ENCODE measurements around the gene WAC. TPM values are rescaled to one million over a fixed set of nuclear protein-coding genes. Genes with fewer than 3 reads are reported as not detected.
A peak's percentile ranks its signal among the peaks of the same experiment; 100 is the strongest.
"Not testable (repeated sequence)": the region's sequence is repeated elsewhere in the genome, so short reads cannot be mapped to it uniquely, and the experiment has no call there.

Gene WAC
- total and polyA plus RNA-seq, 4 donors: 27.0 to 227 (median 60.2) TPM

DNA sequence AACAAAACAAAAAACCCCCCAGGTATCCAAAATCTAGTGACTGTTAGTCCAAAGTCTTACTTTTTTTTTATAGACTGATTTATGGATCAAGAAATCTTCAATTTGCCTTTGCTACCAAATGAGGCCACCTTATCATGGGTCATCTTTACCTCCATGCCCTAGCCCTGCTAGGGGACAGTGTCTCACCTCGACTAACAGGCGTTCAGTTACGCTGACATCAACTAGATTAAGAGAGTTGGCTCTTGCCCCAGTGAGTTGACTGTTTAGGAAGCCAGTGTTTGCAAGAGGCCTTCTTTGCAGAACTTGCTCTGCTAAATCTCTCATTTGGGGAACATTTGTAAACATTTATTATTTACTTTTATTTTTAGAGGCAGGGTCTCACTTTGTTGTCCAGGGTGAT is 36.9 kb upstream of the WAC start:
- H3K9me3 ChIP-seq (ENCODE audit: control insufficient read depth in 4 of 4, insufficient read depth in 3 of 4, low read length in 3 of 4): no peaks in the 10 kb centered on the region
- H3K27me3 ChIP-seq (ENCODE audit: control insufficient read depth in 3 of 3, insufficient read depth in 3 of 3, low read length in 2 of 3): no peaks in the 10 kb centered on the region
- TF ChIP-seq, protein P1, sequence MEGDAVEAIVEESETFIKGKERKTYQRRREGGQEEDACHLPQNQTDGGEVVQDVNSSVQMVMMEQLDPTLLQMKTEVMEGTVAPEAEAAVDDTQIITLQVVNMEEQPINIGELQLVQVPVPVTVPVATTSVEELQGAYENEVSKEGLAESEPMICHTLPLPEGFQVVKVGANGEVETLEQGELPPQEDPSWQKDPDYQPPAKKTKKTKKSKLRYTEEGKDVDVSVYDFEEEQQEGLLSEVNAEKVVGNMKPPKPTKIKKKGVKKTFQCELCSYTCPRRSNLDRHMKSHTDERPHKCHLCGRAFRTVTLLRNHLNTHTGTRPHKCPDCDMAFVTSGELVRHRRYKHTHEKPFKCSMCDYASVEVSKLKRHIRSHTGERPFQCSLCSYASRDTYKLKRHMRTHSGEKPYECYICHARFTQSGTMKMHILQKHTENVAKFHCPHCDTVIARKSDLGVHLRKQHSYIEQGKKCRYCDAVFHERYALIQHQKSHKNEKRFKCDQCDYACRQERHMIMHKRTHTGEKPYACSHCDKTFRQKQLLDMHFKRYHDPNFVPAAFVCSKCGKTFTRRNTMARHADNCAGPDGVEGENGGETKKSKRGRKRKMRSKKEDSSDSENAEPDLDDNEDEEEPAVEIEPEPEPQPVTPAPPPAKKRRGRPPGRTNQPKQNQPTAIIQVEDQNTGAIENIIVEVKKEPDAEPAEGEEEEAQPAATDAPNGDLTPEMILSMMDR (IDR thresholded peaks at IDR 0.05; ENCODE audit: control extremely low read depth, extremely low read depth): no peak
- ATAC-seq (ENCODE audit: insufficient read depth, low FRiP score): no peak
- WGBS, 2 donors: 51 to 75% methylated on average over 3 of the region's 3 CpGs
- H3K9ac ChIP-seq (ENCODE audit: insufficient read depth in 1 of 2, low read length in 2 of 2): no peak overlapping the region
- H3K4me3 ChIP-seq: no peak overlapping the region
- H3K27ac ChIP-seq (ENCODE audit: low read depth in 1 of 2, low read length in 1 of 2): no peak overlapping the region
- peaks cover 0 to 8% (median 0%) of the 10 kb centered on the region in 5 donors for H3K4me1 ChIP-seq (ENCODE audit: control insufficient read depth in 5 of 5, insufficient read depth in 5 of 5, low read length in 5 of 5)
- no peaks in the 10 kb centered on the region for H3K36me3 ChIP-seq (ENCODE audit: control insufficient read depth in 4 of 4, insufficient read depth in 4 of 4, low read length in 4 of 4)
- DNase-seq: no peak

DNA sequence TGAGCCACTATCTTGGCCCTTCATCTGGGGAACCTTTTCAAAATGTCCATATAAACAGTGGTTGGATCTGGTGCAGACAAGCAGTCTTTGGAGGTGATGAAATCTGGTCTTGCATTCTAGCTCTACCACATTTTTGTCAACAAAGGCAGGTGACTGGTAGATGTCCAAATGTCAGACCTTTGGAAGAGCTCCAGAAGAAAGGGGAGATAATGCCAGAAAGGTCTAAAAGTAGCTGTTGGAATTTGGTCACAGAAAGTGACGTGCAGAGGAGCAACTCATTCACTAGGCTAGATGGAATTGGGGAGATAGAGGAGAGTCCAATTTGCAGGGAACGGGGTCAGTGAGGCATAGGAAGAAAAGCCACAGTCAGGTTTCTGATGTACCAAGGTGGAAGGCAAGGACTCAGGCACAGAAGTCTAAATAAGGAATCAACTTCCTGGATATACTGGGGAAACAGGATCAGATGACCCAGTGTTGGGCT is 36.4 kb upstream of the WAC start:
- ATAC-seq (ENCODE audit: insufficient read depth, low FRiP score): no peak
- no peak overlapping the region for H3K4me3 ChIP-seq
- WGBS, 2 donors: 69 to 71% methylated on average over 2 of the region's 2 CpGs
- no peaks in the 10 kb centered on the region for H3K9me3 ChIP-seq (ENCODE audit: control insufficient read depth in 4 of 4, insufficient read depth in 3 of 4, low read length in 3 of 4)
- H3K9ac ChIP-seq (ENCODE audit: insufficient read depth in 1 of 2, low read length in 2 of 2): no peak overlapping the region
- H3K36me3 ChIP-seq (ENCODE audit: control insufficient read depth in 4 of 4, insufficient read depth in 4 of 4, low read length in 4 of 4): no peaks in the 10 kb centered on the region
- TF ChIP-seq, protein P1 (IDR thresholded peaks at IDR 0.05; ENCODE audit: control extremely low read depth, extremely low read depth): no peak
- H3K27ac ChIP-seq (ENCODE audit: low read depth in 1 of 2, low read length in 1 of 2): no peak overlapping the region
- no peaks in the 10 kb centered on the region for H3K27me3 ChIP-seq (ENCODE audit: control insufficient read depth in 3 of 3, insufficient read depth in 3 of 3, low read length in 2 of 3)
- DNase-seq: no peak
- peaks cover 0 to 8% (median 0%) of the 10 kb centered on the region in 5 donors for H3K4me1 ChIP-seq (ENCODE audit: control insufficient read depth in 5 of 5, insufficient read depth in 5 of 5, low read length in 5 of 5)

DNA sequence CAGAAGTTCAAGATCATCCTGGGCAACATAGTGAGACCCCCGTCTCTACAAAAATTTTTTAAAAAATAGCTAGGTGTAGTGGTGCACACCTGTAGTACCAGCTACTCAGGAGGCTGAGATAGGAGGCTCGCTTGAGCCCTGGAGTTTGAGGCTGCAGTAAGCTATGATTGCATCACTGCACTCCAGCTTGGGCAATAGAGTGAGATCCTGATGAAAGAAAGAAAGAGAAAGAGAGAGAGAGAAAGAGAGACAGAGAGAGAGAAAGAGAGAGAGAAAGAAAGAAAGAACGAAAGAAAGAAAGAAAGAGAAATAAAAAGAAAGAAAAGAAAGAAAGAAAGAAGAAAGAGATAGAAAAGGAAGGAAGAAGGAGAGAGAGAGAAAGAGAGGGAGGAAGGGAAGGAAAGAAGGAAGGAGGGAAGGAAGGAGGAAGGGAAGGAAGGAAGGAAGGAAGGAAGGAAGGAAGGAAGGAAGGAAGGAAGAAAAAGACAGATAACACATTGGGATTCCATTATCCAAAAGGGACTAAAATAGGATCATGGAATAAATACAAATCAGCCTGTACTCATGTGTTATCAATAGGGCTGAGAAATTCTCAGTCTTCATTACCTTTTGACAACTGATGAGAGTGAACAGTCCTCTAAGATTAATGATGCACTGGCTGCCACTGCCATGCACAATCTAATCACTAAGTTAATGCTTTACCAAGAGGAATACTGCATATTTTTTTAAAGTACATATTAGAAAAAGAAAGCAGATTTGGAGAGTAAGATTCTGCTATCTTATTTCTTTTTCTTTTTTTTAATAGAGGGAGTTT is 35.4 kb upstream of the WAC start:
- Histone ChIP-seq H3K4me1 (ENCODE audit: control insufficient read depth in 5 of 5, insufficient read depth in 5 of 5, low read length in 5 of 5) (peaks cover 0 to 8% (median 0%) of the 10 kb centered on the region in 5 donors), H3K27ac (ENCODE audit: low read depth in 1 of 2, low read length in 1 of 2) (no peak overlapping the region), H3K9me3 (ENCODE audit: control insufficient read depth in 4 of 4, insufficient read depth in 3 of 4, low read length in 3 of 4) (no peaks in the 10 kb centered on the region), H3K36me3 (ENCODE audit: control insufficient read depth in 4 of 4, insufficient read depth in 4 of 4, low read length in 4 of 4) (no peaks in the 10 kb centered on the region), H3K4me3 (no peak overlapping the region), H3K9ac (ENCODE audit: insufficient read depth in 1 of 2, low read length in 2 of 2) (no peak overlapping the region), H3K27me3 (ENCODE audit: control insufficient read depth in 3 of 3, insufficient read depth in 3 of 3, low read length in 2 of 3) (no peaks in the 10 kb centered on the region)
- TF ChIP-seq, protein P1 (IDR thresholded peaks at IDR 0.05; ENCODE audit: control extremely low read depth, extremely low read depth): no peak
- no peak for ATAC-seq (ENCODE audit: insufficient read depth, low FRiP score)
- 73 to 77% methylated on average over 3 of the region's 3 CpGs for WGBS, 2 donors
- DNase-seq: no peak

DNA sequence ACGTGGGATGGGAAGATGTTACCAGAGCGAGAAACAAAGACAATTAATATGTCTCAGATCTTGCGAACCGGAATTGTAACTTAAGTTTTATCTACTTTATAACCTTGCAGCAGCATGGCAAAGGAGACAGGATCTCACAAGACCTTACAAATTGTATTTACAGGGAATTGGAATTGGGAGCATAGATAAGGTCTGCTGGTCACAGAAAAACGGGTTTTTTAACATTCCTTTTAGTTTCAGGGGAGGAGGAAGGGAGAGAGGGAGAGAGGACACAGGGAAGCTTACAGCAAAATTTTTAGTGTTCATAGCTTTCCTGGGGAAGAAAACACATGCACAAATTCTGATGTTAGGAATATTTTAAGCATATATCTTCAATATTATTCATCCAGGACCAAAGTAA is 32.7 kb upstream of the WAC start:
- H3K4me1 ChIP-seq (ENCODE audit: control insufficient read depth in 5 of 5, insufficient read depth in 5 of 5, low read length in 5 of 5): peaks cover 0 to 13% (median 0%) of the 10 kb centered on the region in 5 donors
- not testable (repeated sequence) for H3K27me3 ChIP-seq (ENCODE audit: control insufficient read depth in 3 of 3, insufficient read depth in 3 of 3, low read length in 2 of 3); H3K27ac ChIP-seq (ENCODE audit: low read depth in 1 of 2, low read length in 1 of 2); ATAC-seq (ENCODE audit: insufficient read depth, low FRiP score); H3K9me3 ChIP-seq (ENCODE audit: control insufficient read depth in 4 of 4, insufficient read depth in 3 of 4, low read length in 3 of 4); H3K36me3 ChIP-seq (ENCODE audit: control insufficient read depth in 4 of 4, insufficient read depth in 4 of 4, low read length in 4 of 4); H3K9ac ChIP-seq (ENCODE audit: insufficient read depth in 1 of 2, low read length in 2 of 2); H3K4me3 ChIP-seq
- DNase-seq: peak in 1 of 3 donors; percentile 38
- 62% methylated on average over 5 of the region's 5 CpGs for WGBS, 2 donors
